Spleen (tissue), 7 donors: ENCODE measurements around the gene ACTN4.

Experiments
- POLR2A ChIP-seq, 3 donors: fragments of 450-650 bp; IDR thresholded peaks; one replicate each; pipeline ENCODE4 v1.5.1; 2017; ENCODE audit warnings: antibody characterized with exemption in 3 of 3, mild to moderate bottlenecking in 1 of 3
- TF ChIP-seq, protein P1 (sequence below), 11 experiments: fragments of 200-600 bp in 7 of 11; fragments of 450-650 bp in 4 of 11; sonication (generic) in 4 of 11; IDR thresholded peaks in 8 of 11; conservative IDR thresholded peaks in 3 of 11; 1 replicate in 7 of 11; 2 replicates in 4 of 11; pipeline versions ENCODE4 v1.4.0 to v1.8.0; 2016 to 2021; ENCODE audit warnings: antibody characterized with exemption in 11 of 11, inconsistent platforms in 4 of 11, mild to moderate bottlenecking in 1 of 11
- donor health status: DM: no; HTN: no; CAD: no; lungs with moderate emphysema.
- donor health status: DM: no; HTN: no; CAD: no.
- donor health status: DM: no; HTN: no; CAD: no.

GRCh38 chr19:38639679-38640078 lies 7.8 kb upstream of the ACTN4 start:
- no peak for TF ChIP-seq POLR2A (IDR thresholded peaks at IDR 0.05)
- TF ChIP-seq, protein P1, sequence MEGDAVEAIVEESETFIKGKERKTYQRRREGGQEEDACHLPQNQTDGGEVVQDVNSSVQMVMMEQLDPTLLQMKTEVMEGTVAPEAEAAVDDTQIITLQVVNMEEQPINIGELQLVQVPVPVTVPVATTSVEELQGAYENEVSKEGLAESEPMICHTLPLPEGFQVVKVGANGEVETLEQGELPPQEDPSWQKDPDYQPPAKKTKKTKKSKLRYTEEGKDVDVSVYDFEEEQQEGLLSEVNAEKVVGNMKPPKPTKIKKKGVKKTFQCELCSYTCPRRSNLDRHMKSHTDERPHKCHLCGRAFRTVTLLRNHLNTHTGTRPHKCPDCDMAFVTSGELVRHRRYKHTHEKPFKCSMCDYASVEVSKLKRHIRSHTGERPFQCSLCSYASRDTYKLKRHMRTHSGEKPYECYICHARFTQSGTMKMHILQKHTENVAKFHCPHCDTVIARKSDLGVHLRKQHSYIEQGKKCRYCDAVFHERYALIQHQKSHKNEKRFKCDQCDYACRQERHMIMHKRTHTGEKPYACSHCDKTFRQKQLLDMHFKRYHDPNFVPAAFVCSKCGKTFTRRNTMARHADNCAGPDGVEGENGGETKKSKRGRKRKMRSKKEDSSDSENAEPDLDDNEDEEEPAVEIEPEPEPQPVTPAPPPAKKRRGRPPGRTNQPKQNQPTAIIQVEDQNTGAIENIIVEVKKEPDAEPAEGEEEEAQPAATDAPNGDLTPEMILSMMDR (IDR thresholded peaks at IDR 0.05 in 8 of 11, conservative IDR thresholded peaks at IDR 0.05 in 3 of 11) = no peak
